ENCODE results near the gene SH3PXD2B.
"Not testable (repeated sequence)": the region's sequence is repeated elsewhere in the genome, so short reads cannot be mapped to it uniquely, and the experiment has no call there.

- TF ChIP-seq, protein P1, sequence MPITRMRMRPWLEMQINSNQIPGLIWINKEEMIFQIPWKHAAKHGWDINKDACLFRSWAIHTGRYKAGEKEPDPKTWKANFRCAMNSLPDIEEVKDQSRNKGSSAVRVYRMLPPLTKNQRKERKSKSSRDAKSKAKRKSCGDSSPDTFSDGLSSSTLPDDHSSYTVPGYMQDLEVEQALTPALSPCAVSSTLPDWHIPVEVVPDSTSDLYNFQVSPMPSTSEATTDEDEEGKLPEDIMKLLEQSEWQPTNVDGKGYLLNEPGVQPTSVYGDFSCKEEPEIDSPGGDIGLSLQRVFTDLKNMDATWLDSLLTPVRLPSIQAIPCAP (CRISPR knock-in tag; IDR thresholded peaks at IDR 0.05) = not testable (repeated sequence)
- not testable (repeated sequence) for TF ChIP-seq ZNF121 (CRISPR knock-in tag; IDR thresholded peaks at IDR 0.05); FOXJ3 (CRISPR knock-in tag; IDR thresholded peaks at IDR 0.05; ENCODE audit: borderline replicate concordance); CTCF (IDR thresholded peaks at IDR 0.05); USF2 (CRISPR knock-in tag; IDR thresholded peaks at IDR 0.05); NFATC4 (CRISPR knock-in tag; IDR thresholded peaks at IDR 0.05); CBFB (CRISPR knock-in tag; IDR thresholded peaks at IDR 0.05; ENCODE audit: low read depth); CREM (CRISPR knock-in tag; IDR thresholded peaks at IDR 0.05)
- TF ChIP-seq, protein P2, sequence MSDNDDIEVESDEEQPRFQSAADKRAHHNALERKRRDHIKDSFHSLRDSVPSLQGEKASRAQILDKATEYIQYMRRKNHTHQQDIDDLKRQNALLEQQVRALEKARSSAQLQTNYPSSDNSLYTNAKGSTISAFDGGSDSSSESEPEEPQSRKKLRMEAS (CRISPR knock-in tag; IDR thresholded peaks at IDR 0.05) = not testable (repeated sequence)
These were observed 127.4 kb downstream of the SH3PXD2B start for GRCh38 chr5:172326901-172327300.
